ENCODE data around the gene SHISA5. TPM values are rescaled to one million over a fixed set of nuclear protein-coding genes. Genes with fewer than 3 reads are reported as not detected.

SHISA5 gene
- total RNA-seq, 1 experiment from 2014 or later, result 174 TPM

DNA sequence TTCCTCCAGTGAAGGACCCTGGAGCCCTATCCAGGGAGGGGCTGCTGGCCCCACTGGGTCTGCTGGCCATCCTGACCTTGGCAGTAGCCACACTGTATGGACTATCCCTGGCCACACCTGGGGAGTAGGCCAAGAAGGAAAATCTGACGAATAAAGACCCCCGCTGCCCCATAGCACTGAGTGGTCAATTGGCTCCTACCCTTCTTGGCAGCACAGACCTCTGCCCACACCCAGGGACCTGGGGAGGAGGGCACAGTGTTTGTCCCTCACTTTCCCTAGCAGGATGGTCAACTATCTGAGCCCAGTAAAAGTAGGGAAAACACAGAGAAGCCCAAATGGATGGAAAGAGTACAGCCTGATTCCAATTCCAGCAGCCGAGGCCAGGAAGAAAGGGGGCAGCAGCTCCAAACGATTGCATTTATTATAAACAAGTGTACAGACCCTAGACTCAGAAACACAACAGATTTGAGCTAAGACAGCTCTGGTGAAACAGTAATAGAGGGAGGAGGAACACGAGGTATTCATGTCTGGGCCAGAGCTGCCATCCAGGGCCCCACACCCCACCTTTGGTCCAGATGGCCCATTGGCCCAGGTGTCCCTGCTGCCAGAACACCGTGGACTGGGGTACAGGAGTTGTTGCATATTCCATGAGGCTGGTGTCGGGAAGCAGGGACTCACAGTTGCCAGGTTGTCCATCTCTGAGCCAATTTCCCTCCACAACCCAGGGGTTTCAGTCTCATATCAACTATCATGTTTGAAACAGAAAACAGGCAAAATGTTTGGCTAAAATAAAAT lies 36.3 kb downstream of the SHISA5 start:
- H3K56ac ChIP-seq (ENCODE audit: insufficient read length, low read depth, low read length), result no peak overlapping the region
- no peak overlapping the region for H3T11ph ChIP-seq (ENCODE audit: low read length)
- no peak overlapping the region for H3K4me3 Mint-ChIP-seq
- H2BK15ac ChIP-seq (ENCODE audit: low read depth, low read length), result no peak overlapping the region
- no peaks in the 10 kb centered on the region for H3K4me1 ChIP-seq (ENCODE audit: insufficient read depth, low read length)
- H4K5ac ChIP-seq (ENCODE audit: insufficient read length, low read depth, low read length), result no peak overlapping the region
- H4K91ac ChIP-seq (ENCODE audit: insufficient read length, low read depth, low read length), result no peak overlapping the region
- H3K4me2 ChIP-seq (ENCODE audit: insufficient read depth, insufficient read length, low read length), result no peak overlapping the region
- H2BK5ac ChIP-seq (ENCODE audit: insufficient read length, low read length), result no peak overlapping the region
- H3K79me1 ChIP-seq (ENCODE audit: insufficient read depth, low read depth, low read length, poor library complexity, severe bottlenecking), result no peaks in the 10 kb centered on the region
- no peaks in the 10 kb centered on the region; a peak in 1 of 5 replicates for H3K9me3 Mint-ChIP-seq
- H2AFZ ChIP-seq (ENCODE audit: low read length), result no peak overlapping the region
- no peak overlapping the region for H3K9ac ChIP-seq (ENCODE audit: extremely low read depth, insufficient read length, low read length)
- no peak overlapping the region for H2BK120ac ChIP-seq (ENCODE audit: low read depth, low read length, poor library complexity, severe bottlenecking)
- H3K79me2 ChIP-seq (ENCODE audit: insufficient read depth, low read length), result no peaks in the 10 kb centered on the region; the same call in 1 of the 2 replicates
- H2BK12ac ChIP-seq (ENCODE audit: insufficient read length, low read depth, low read length), result no peak overlapping the region
- H4K20me1 ChIP-seq (ENCODE audit: control insufficient read depth, insufficient read depth, insufficient read length), result no peaks in the 10 kb centered on the region
- H3K9me3 ChIP-seq (ENCODE audit: control insufficient read depth, low read depth, low read length), result no peaks in the 10 kb centered on the region
- TF ChIP-seq CTCF (conservative IDR thresholded peaks at IDR 0.05), result no peak
- no peak overlapping the region for H2AK5ac ChIP-seq (ENCODE audit: insufficient read length, low read length)
- H3K27me3 Mint-ChIP-seq (ENCODE audit: low read depth), result no peaks in the 10 kb centered on the region; the same call in 1 of the 2 replicates
- no peak overlapping the region for H3K14ac ChIP-seq (ENCODE audit: insufficient read depth, low read length)
- WGBS (ENCODE audit: extremely low coverage, insufficient read length, low lambda C conversion rate), result no CpG with 5 or more reads among the region's 7 CpGs
- peaks cover 16 to 26% of the 10 kb centered on the region in 2 experiments for H3K4me1 Mint-ChIP-seq
- H3K27ac ChIP-seq (ENCODE audit: insufficient read length, low read depth, low read length), result no peak overlapping the region
- H3K27ac Mint-ChIP-seq, result peak overlapping the region; percentile 49 to 90 (median 81); a peak in 6 of 7 replicates
- H3K23ac ChIP-seq (ENCODE audit: insufficient read length, low read depth, low read length), result no peak overlapping the region
- peaks cover 13 to 32% (median 32%) of the 10 kb centered on the region in 3 experiments for H3K36me3 Mint-ChIP-seq (ENCODE audit: insufficient read depth in 1 of 3, low read depth in 3 of 3)
- no peak overlapping the region for H2BK20ac ChIP-seq (ENCODE audit: low read depth, low read length, poor library complexity, severe bottlenecking)
- H4K8ac ChIP-seq (replicated peaks; ENCODE audit: insufficient read length, low read depth, low read length), result no peak overlapping the region
- no peak for DNase-seq
- no peaks in the 10 kb centered on the region for H3K27me3 ChIP-seq (ENCODE audit: insufficient read depth, low read length)
- H3K18ac ChIP-seq (ENCODE audit: insufficient read length, low read depth, low read length), result no peak overlapping the region
- no peak overlapping the region for H3K4ac ChIP-seq (ENCODE audit: low read depth, low read length)
- H3K23me2 ChIP-seq (ENCODE audit: insufficient read length, low read depth, low read length, poor library complexity, severe bottlenecking), result peaks cover 2% of the 10 kb centered on the region

Data from H9 (cell line).